ENCODE results near the gene HEPN1. TPM values are rescaled to one million over a fixed set of nuclear protein-coding genes. Genes with fewer than 3 reads are reported as not detected.
"Not testable (repeated sequence)": the region's sequence is repeated elsewhere in the genome, so short reads cannot be mapped to it uniquely, and the experiment has no call there.

Gene HEPN1
- total RNA-seq, 1 experiment from 2014 or later: not detected

DNA sequence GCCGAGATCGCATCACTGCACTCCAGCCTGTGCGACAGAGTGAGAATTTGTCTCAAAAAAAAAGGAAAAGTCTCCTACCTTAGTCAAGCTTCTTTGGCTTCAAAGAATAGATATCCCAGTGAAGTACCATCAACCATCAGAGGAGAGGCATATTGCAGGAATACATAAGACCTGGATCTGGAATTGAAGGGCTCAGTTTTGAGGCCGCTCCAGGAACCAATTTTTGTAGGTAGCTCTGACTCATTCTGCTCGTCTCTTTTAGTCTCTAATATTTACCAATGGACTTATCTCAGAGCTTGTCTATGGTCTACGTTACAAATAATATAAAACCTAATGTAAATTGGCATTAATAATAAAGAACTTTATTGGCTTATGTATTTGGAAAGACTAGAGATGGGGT lies 26.8 kb downstream of the HEPN1 start:
- DNase-seq: no peak
- Histone ChIP-seq H3K27me3 (no peaks in the 10 kb centered on the region), H3K9me3 (peaks cover 2% of the 10 kb centered on the region; the same call in 1 of the 2 replicates), H3K4me3 (no peak overlapping the region), H3K36me3 (no peaks in the 10 kb centered on the region)

- Histone ChIP-seq H3K9me3 (peaks cover 2% of the 10 kb centered on the region; the same call in 1 of the 2 replicates), H3K36me3 (no peaks in the 10 kb centered on the region), H3K27me3 (no peaks in the 10 kb centered on the region), H3K4me3 (no peak overlapping the region)
- DNase-seq: peak; percentile 6
Observed at GRCh38 chr11:124946735-124947141, 27.7 kb downstream of the HEPN1 start.

- Histone ChIP-seq H3K9me3 (peaks cover 2% of the 10 kb centered on the region; the same call in 1 of the 2 replicates), H3K27me3 (no peaks in the 10 kb centered on the region), H3K4me3 (no peak overlapping the region), H3K36me3 (no peaks in the 10 kb centered on the region)
- DNase-seq: no peak
Observed at GRCh38 chr11:124950601-124951330, 31.7 kb downstream of the HEPN1 start.

- Histone ChIP-seq H3K9me3 (peaks cover 2% of the 10 kb centered on the region; the same call in 1 of the 2 replicates), H3K4me3 (no peak overlapping the region), H3K36me3 (no peaks in the 10 kb centered on the region), H3K27me3 (no peaks in the 10 kb centered on the region)
- no peak for DNase-seq
Observed at GRCh38 chr11:124951341-124951740, 32.3 kb downstream of the HEPN1 start.

DNA sequence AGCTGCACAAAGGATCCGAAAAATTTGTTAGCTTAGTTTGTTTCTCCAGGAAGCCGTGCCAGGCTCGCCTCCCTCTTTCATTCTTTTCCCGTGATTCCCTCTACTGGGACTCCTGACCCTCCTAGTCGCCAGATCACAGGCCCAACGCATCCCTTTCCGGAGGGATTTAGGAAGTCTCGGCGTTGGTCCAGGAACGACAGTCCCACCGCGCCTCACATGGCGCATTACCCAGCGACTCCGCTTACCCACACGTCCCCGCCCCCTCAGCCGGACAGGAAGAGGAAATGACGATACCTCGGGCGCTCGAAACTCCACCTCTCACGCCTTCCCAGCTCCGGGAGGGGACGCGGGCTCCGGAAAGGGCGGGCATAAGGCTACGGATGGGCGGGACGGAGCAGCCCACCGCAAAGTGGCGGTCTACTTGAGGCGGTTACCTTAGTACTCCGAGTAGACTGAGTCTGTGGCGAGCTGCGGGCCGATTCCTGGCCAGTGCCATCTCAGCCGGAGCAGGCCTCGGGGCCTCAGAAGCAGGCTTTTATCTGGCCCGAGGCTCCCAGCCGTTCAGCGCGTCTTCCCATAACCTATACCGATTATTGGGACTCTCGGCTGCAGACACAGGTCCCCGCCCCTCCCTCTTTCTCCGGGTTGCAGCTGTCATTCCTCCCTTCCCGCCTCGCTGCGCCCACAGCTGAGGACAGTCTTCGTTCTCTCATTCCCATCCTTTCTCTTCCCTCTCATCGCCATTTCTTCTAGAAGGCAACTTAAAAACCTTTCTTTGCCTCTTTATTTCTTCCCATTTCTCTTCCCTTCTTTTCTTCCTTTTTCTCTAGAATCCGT lies 34.9 kb downstream of the HEPN1 start, which contains the start of gene CCDC15:
TSS of gene CCDC15 (plus strand) at position 450 of the 837 bp plus-strand sequence. CDS start 531 bp downstream, outside the sequence.
- Histone ChIP-seq H3K27me3 (no peaks in the 10 kb centered on the region), H3K9me3 (no peaks in the 10 kb centered on the region)
- DNase-seq: peak; percentile 99

GRCh38 chr11:124954590-124954955 lies 35.5 kb downstream of the HEPN1 start:
- peak overlapping the region; percentile 72 for H3K4me3 ChIP-seq

More for the DNA sequence above, 34.9 kb downstream of the HEPN1 start, which contains the start of gene CCDC15:
- no peaks in the 10 kb centered on the region; the same call in 1 of the 2 replicates for H3K36me3 ChIP-seq
- peak within 1 kb of the TSS; percentile 72 for H3K4me3 ChIP-seq

GRCh38 chr11:124955035-124955434 lies 36.0 kb downstream of the HEPN1 start:
- H3K36me3 ChIP-seq: no peaks in the 10 kb centered on the region; the same call in 1 of the 2 replicates
- H3K27me3 ChIP-seq: no peaks in the 10 kb centered on the region
- H3K4me3 ChIP-seq: peak overlapping the region; percentile 72
- no peak for DNase-seq
- no peaks in the 10 kb centered on the region for H3K9me3 ChIP-seq

More at GRCh38 chr11:124954590-124954955, 35.5 kb downstream of the HEPN1 start:
- no peaks in the 10 kb centered on the region for H3K9me3 ChIP-seq
- no peaks in the 10 kb centered on the region for H3K27me3 ChIP-seq
- H3K36me3 ChIP-seq: no peaks in the 10 kb centered on the region; the same call in 1 of the 2 replicates
- no peak for DNase-seq

- Histone ChIP-seq H3K36me3 (peaks cover 3% of the 10 kb centered on the region), H3K9me3 (no peaks in the 10 kb centered on the region), H3K27me3 (no peaks in the 10 kb centered on the region), H3K4me3 (no peak overlapping the region)
- no peak for DNase-seq
Observed at GRCh38 chr11:124961972-124962609, 43.0 kb downstream of the HEPN1 start.

DNA sequence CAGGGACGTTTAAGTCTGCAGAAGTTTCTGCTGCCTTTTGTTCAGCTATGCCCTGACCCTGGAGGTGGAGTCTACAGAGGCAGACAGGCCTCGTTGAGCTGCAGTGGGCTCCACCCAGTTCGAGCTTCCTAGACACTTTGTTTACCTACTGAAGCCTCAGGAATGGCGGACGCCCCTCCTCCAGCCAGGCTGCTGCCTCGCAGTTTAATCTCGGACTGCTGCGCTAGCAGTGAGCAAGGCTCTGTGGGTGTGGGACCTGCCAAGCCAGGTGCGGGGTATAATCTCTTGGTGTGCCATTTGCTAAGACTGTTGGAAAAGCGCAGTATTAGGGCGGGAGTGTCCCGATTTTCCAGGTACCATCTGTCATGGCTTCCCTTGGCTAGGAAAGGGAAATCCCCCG lies 49.1 kb downstream of the HEPN1 start:
- not testable (repeated sequence) for H3K9me3 ChIP-seq, H3K27me3 ChIP-seq, H3K36me3 ChIP-seq, H3K4me3 ChIP-seq, DNase-seq

Other genes starting within 250 kb of the HEPN1 start
- gene SIAE, start 245.5 kb upstream of the HEPN1 start, total RNA-seq (2014; rRNA removed; shearing (Covaris generic); ENCODE audit: low replicate concordance): 2.8 and 4.6 TPM in 2 replicates
- gene SPA17, start 245.3 kb upstream of the HEPN1 start, total RNA-seq (2014; rRNA removed; shearing (Covaris generic); ENCODE audit: low replicate concordance): 19.0 and 32.4 TPM in 2 replicates
- 0.23 TPM in 1 of 2 replicates, not detected in the other for gene NRGN, start 179.3 kb upstream of the HEPN1 start, total RNA-seq (2014; rRNA removed; shearing (Covaris generic); ENCODE audit: low replicate concordance)
- gene VSIG2, start 167.0 kb upstream of the HEPN1 start, total RNA-seq (2014; rRNA removed; shearing (Covaris generic); ENCODE audit: low replicate concordance): not detected in 2 replicates
- not detected in 2 replicates for gene ESAM, start 157.0 kb upstream of the HEPN1 start, total RNA-seq (2014; rRNA removed; shearing (Covaris generic); ENCODE audit: low replicate concordance)
- gene MSANTD2, start 118.8 kb upstream of the HEPN1 start, total RNA-seq (2014; rRNA removed; shearing (Covaris generic); ENCODE audit: low replicate concordance): 8.2 and 14.8 TPM in 2 replicates
- 19.3 and 21.5 TPM in 2 replicates for gene ROBO3, start 53.8 kb upstream of the HEPN1 start, total RNA-seq (2014; rRNA removed; shearing (Covaris generic); ENCODE audit: low replicate concordance)
- gene ROBO4, start 21.4 kb upstream of the HEPN1 start, total RNA-seq (2014; rRNA removed; shearing (Covaris generic); ENCODE audit: low replicate concordance): 7.4 and 13.7 TPM in 2 replicates
- not detected in 2 replicates for gene HEPACAM, start 16.8 kb downstream of the HEPN1 start, total RNA-seq (2014; rRNA removed; shearing (Covaris generic); ENCODE audit: low replicate concordance)
- 1.5 and 3.9 TPM in 2 replicates for gene CCDC15, start 35.0 kb downstream of the HEPN1 start, total RNA-seq (2014; rRNA removed; shearing (Covaris generic); ENCODE audit: low replicate concordance)
- gene SLC37A2, start 144.1 kb downstream of the HEPN1 start, total RNA-seq (2014; rRNA removed; shearing (Covaris generic); ENCODE audit: low replicate concordance): 0.07 and 0.79 TPM in 2 replicates
- 27.7 and 31.6 TPM in 2 replicates for gene TMEM218, start 192.4 kb downstream of the HEPN1 start, total RNA-seq (2014; rRNA removed; shearing (Covaris generic); ENCODE audit: low replicate concordance)
- gene PKNOX2, start 245.5 kb downstream of the HEPN1 start, total RNA-seq (2014; rRNA removed; shearing (Covaris generic); ENCODE audit: low replicate concordance): 0.94 and 15.3 TPM in 2 replicates

All from MG63 (cell line).